ENCODE data around the gene NCOA7. TPM values are rescaled to one million over a fixed set of nuclear protein-coding genes. Genes with fewer than 3 reads are reported as not detected.

The NCOA7 gene
- total and polyA plus RNA-seq, 5 donors: 5.9 to 18.6 (median 16.9) TPM

DNA sequence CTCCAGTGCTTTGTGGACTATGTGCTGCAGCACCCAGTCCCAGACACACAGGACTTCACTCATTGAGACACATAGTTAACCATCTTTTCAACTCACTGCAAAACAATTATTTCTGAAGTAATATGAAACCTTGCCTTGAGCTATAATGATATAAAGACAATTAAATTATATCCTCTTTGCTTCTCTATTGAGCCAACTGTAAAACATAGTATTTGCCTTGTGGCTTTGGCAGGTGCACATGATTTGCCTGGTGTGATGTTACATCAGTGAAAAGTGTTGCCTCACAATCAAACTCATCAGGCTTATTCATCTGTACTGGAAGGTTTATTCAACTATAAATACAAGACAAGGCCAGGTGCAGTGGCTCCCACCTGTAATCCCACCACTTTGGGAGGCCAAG lies 80.6 kb downstream of the NCOA7 start:
- no peak for ATAC-seq

DNA sequence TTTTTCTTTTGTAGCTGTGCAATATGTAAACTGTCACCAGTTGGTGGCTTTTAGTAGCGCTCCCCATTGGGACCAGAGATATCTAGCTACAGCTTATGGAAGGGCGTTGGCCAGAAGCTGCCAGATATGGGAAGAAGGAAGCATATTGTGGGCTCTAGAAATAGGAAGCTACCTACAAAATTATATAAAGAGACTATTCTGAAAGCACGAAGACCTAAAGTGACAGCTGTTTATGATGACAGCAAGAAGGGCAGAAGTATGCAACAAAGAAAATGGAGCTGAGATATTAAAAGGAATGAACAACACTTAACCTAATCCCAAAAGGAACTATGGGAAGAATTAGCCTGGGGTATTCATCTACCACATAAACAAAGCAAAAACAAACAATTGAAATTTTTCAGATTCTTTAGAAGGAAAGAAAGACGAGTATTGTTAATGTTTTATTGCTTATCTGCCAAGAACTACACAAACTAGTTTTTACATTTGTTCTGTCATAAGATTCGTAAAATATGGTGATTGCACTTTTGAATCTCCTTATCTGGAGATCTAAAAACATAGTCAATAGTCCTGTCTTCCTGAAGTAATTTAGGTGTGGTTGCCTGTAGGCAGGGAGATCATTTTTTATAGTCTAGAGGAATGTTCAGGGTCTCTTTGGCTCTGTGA lies 81.6 kb downstream of the NCOA7 start:
- WGBS: 67% methylated on average over 5 of the region's 5 CpGs
- Histone ChIP-seq H3K27ac (ENCODE audit: low read length) (no peak overlapping the region), H3K4me3 (ENCODE audit: low read length) (no peak overlapping the region), H3K27me3 (ENCODE audit: control insufficient read depth, insufficient read depth) (no peaks in the 10 kb centered on the region), H3K4me1 (ENCODE audit: control insufficient read depth, insufficient read depth, low read length) (peaks cover 4% of the 10 kb centered on the region), H3K9me3 (ENCODE audit: control insufficient read depth, low read length) (no peaks in the 10 kb centered on the region)
- DNase-seq (no peak), ATAC-seq (no peak)
- intact Hi-C loops (cut with DNase I): loop anchor here in 1 of 4 donors (10.0 kb wide), 1 partner anchor 102 kb away; no protein-coding TSS in a partner anchor

More for the DNA sequence above, 80.6 kb downstream of the NCOA7 start:
- DNase-seq: no peak
- Histone ChIP-seq H3K27me3 (ENCODE audit: control insufficient read depth, insufficient read depth) (no peaks in the 10 kb centered on the region), H3K4me3 (ENCODE audit: low read length) (no peak overlapping the region), H3K27ac (ENCODE audit: low read length) (no peak overlapping the region), H3K9me3 (ENCODE audit: control insufficient read depth, low read length) (no peaks in the 10 kb centered on the region), H3K4me1 (ENCODE audit: control insufficient read depth, insufficient read depth, low read length) (peaks cover 4% of the 10 kb centered on the region)
- intact Hi-C loops (cut with DNase I): loop anchor here in 1 of 4 donors (10.0 kb wide), 1 partner anchor 103 kb away; no protein-coding TSS in a partner anchor

DNA sequence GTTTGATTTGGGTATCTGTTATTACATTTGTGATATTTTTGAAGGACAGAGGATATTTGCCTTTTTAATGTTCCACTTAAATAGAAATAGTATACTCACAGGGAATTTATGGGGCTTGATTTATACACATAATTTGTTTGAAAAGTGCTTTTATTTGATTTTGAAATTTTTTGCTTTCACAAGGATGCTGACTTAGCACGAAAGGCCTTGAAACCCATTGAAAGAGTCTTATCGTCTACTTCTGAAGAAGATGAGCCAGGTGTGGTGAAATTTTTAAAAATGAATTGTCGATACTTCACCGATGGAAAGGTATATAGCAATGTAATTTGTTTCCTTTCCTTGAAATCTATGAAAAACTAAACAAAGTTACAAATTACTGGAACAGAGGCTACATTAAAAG lies 91.5 kb downstream of the NCOA7 start:
- H3K9me3 ChIP-seq (ENCODE audit: control insufficient read depth, low read length): no peaks in the 10 kb centered on the region
- H3K27ac ChIP-seq (ENCODE audit: low read length): no peak overlapping the region
- ATAC-seq (no peak), DNase-seq (no peak)
- no peaks in the 10 kb centered on the region for H3K4me1 ChIP-seq (ENCODE audit: control insufficient read depth, insufficient read depth, low read length)
- WGBS: 96% methylated on average over 4 of the region's 4 CpGs
- intact Hi-C loops (cut with DNase I): no loop called here
- H3K27me3 ChIP-seq (ENCODE audit: control insufficient read depth, insufficient read depth): no peaks in the 10 kb centered on the region
- no peak overlapping the region for H3K4me3 ChIP-seq (ENCODE audit: low read length)

DNA sequence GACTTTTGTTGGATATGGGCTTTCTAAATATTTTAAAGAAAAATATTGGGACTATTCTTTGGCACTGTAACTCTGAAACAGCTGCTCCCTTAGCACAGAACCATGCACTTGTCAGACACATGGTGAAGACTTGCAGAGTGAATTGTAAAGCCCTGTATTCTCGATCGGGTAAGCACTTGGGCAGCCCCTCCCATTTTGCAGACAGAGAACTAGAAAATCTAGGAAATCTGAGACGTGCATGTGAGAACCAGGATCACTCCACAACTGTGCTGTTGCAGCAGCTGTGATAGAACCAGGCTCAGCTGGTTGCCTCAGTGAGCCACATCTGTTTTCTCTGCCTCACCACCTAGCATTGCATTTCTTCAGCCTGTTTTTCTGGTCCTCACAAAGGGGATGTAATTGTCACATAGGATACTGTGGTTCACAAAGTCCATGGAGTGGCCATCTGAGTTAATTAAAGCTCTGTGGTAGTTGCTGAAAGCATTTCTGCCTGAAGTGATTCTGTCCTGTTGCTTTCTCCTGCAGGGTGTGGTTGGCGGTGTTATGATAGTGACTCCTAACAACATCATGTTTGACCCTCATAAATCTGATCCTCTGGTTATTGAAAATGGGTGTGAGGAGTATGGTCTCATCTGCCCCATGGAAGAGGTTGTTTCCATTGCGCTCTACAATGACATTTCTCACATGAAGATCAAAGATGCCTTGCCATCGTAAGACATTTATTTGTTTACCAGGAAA lies 94.0 kb downstream of the NCOA7 start:
- 74% methylated on average over 6 of the region's 6 CpGs for WGBS
- Histone ChIP-seq H3K4me3 (ENCODE audit: low read length) (no peak overlapping the region), H3K9me3 (ENCODE audit: control insufficient read depth, low read length) (no peaks in the 10 kb centered on the region), H3K27me3 (ENCODE audit: control insufficient read depth, insufficient read depth) (no peaks in the 10 kb centered on the region), H3K4me1 (ENCODE audit: control insufficient read depth, insufficient read depth, low read length) (no peaks in the 10 kb centered on the region), H3K27ac (ENCODE audit: low read length) (no peak overlapping the region)
- DNase-seq (no peak), ATAC-seq (no peak)
- intact Hi-C loops (cut with DNase I): no loop called here

DNA sequence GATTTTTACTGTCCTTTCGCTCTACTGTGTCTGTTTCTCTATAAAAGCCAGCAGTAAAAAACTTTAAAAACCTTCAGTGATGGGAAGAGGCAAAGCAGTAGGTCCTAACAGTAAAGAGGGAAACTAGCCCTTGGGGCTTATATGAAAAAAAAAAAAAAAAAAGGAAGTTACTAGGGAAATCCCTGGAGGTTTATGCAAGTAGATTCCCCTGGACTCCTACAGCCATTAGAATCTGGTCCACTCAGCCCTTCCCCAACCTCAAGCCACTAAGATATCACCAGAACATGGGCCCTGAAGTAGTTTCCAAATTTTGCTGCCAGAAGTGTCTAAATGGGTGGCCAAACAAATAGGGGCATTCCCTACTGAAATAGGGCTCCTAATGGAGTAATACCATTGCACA lies 95.3 kb downstream of the NCOA7 start:
- Histone ChIP-seq H3K4me1 (ENCODE audit: control insufficient read depth, insufficient read depth, low read length) (no peaks in the 10 kb centered on the region), H3K27ac (ENCODE audit: low read length) (no peak overlapping the region), H3K27me3 (ENCODE audit: control insufficient read depth, insufficient read depth) (no peaks in the 10 kb centered on the region), H3K9me3 (ENCODE audit: control insufficient read depth, low read length) (no peaks in the 10 kb centered on the region), H3K4me3 (ENCODE audit: low read length) (no peak overlapping the region)
- ATAC-seq (no peak), DNase-seq (no peak)
- intact Hi-C loops (cut with DNase I): no loop called here
- 97% methylated on average over 1 of the region's 1 CpG for WGBS

DNA sequence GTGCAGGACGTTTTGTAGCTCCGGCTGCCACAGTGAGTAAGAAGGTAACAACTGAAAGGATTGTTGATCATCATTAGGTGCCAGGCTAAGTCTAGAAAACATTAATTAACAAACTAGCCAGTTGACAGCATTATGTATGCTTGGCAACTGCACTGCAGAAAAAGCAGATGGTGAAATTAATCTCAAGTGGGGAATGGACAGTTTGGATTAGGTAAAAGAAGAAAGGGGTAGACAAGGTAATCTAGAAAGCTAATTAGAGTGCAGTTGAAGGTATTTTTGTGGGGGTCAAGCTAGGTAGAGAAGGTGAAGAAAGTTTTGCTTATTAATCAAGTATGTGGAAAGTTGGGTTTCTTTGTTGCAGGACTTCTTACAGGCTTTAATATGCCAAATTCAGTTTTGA lies 96.2 kb downstream of the NCOA7 start:
- DNase-seq: no peak
- no peak overlapping the region for H3K4me3 ChIP-seq (ENCODE audit: low read length)
- H3K27ac ChIP-seq (ENCODE audit: low read length): no peak overlapping the region
- no peaks in the 10 kb centered on the region for H3K9me3 ChIP-seq (ENCODE audit: control insufficient read depth, low read length)
- intact Hi-C loops (cut with DNase I): no loop called here
- no peak for ATAC-seq
- WGBS: 78% methylated on average over 2 of the region's 2 CpGs
- H3K27me3 ChIP-seq (ENCODE audit: control insufficient read depth, insufficient read depth): no peaks in the 10 kb centered on the region
- no peaks in the 10 kb centered on the region for H3K4me1 ChIP-seq (ENCODE audit: control insufficient read depth, insufficient read depth, low read length)

DNA sequence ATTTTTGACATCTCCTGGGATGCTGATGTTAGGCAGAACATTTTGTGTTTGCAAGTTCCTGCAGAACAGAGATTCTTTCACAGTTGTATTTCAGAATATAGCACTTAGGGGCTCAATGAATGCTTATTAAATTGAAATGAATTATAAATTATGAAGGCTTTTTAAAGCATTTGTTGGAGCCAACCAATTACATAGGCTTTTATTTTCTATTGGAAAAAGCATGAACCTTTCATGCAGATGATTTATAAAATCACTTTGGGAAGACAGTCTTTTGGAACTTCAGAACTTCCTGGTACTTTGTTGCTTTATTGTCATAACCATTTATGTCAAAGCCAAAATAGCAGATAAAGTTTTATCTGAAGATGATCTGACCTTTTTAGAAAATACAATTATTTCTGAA lies 96.6 kb downstream of the NCOA7 start:
- Histone ChIP-seq H3K27ac (ENCODE audit: low read length) (no peak overlapping the region), H3K9me3 (ENCODE audit: control insufficient read depth, low read length) (no peaks in the 10 kb centered on the region), H3K4me1 (ENCODE audit: control insufficient read depth, insufficient read depth, low read length) (no peaks in the 10 kb centered on the region), H3K4me3 (ENCODE audit: low read length) (no peak overlapping the region), H3K27me3 (ENCODE audit: control insufficient read depth, insufficient read depth) (no peaks in the 10 kb centered on the region)
- intact Hi-C loops (cut with DNase I): no loop called here
- ATAC-seq (no peak), DNase-seq (no peak)

DNA sequence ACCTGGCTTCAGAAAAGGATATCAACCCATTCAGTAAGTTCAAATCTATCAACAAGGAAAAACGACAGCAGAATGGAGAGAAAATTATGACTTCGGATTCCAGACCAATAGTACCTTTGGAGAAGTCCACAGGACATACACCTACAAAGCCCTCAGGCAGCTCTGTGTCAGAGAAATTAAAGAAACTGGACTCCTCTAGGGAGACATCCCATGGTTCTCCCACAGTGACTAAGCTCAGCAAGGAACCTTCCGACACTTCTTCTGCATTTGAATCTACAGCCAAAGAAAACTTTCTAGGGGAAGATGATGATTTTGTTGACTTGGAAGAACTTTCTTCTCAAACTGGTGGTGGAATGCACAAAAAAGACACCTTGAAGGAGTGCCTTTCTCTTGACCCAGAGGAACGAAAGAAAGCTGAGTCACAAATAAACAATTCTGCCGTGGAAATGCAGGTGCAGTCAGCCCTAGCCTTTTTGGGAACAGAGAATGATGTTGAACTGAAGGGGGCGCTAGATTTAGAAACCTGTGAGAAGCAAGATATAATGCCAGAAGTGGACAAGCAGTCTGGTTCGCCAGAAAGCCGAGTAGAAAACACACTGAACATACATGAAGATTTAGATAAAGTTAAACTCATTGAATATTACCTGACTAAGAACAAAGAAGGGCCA lies 98.4 kb downstream of the NCOA7 start:
- WGBS: 78% methylated on average over 8 of the region's 8 CpGs
- ATAC-seq (no peak), DNase-seq (no peak)
- Histone ChIP-seq H3K27ac (ENCODE audit: low read length) (no peak overlapping the region), H3K4me3 (ENCODE audit: low read length) (no peak overlapping the region), H3K4me1 (ENCODE audit: control insufficient read depth, insufficient read depth, low read length) (no peaks in the 10 kb centered on the region), H3K27me3 (ENCODE audit: control insufficient read depth, insufficient read depth) (no peaks in the 10 kb centered on the region), H3K9me3 (ENCODE audit: control insufficient read depth, low read length) (no peaks in the 10 kb centered on the region)
- intact Hi-C loops (cut with DNase I): no loop called here

DNA sequence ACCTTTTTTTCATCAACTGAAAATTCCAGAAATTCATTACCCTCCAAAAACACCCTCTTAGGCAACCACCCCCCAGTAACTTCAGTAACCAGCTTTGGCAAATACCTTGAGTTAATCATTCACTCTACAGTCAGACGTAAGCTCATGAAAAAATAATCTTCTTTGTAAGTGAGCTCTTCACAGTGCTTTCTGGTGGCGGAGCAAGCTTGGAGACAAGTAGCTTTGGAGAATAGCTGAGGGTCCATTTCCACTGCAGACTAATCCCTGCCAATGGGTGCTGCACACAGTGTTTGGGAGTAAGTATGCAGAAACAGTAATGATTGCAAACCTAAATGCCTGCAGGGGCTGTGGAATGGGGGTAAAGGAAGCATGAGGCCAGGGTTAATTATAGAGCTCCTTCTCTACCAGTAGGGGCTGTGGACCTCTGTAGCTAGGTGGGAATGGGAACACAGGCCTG lies 109.0 kb downstream of the NCOA7 start:
- Histone ChIP-seq H3K27me3 (ENCODE audit: control insufficient read depth, insufficient read depth) (no peaks in the 10 kb centered on the region), H3K4me1 (ENCODE audit: control insufficient read depth, insufficient read depth, low read length) (no peaks in the 10 kb centered on the region), H3K27ac (ENCODE audit: low read length) (no peak overlapping the region), H3K4me3 (ENCODE audit: low read length) (no peak overlapping the region), H3K9me3 (ENCODE audit: control insufficient read depth, low read length) (no peaks in the 10 kb centered on the region)
- DNase-seq (no peak), ATAC-seq (no peak)
- WGBS: 72% methylated on average over 2 of the region's 2 CpGs
- intact Hi-C loops (cut with DNase I): loop anchor here in 1 of 4 donors (10.0 kb wide), 1 partner anchor 55 kb away; the partner anchor contains the start of gene HINT3

DNA sequence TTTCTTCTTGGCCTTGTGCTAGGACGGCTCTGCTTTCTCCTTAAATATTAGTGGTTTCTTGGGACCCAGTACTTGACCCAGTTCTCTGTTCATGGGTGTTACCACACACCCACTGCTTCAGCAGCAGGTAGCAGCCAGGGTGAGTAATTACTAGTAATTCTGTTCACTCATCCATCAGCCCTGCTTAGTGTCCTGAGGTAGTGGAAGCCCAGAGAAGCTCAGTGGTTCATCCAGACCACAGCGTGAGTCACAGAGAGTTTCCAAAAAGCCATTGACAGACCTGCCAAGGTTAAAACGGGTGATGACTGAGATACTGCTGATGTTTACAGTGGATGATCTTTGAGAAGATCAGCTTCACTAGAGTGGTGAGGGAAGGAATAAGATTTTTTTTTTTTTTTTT lies 114.1 kb downstream of the NCOA7 start:
- 96% methylated on average over 3 of the region's 3 CpGs for WGBS
- H3K27me3 ChIP-seq (ENCODE audit: control insufficient read depth, insufficient read depth): no peaks in the 10 kb centered on the region
- intact Hi-C loops (cut with DNase I): loop anchor here in 1 of 4 donors (10.0 kb wide), 1 partner anchor 50 kb away; the partner anchor contains the start of gene HINT3
- no peak for DNase-seq
- ATAC-seq: no peak
- H3K4me1 ChIP-seq (ENCODE audit: control insufficient read depth, insufficient read depth, low read length): no peaks in the 10 kb centered on the region
- H3K27ac ChIP-seq (ENCODE audit: low read length): no peak overlapping the region
- H3K9me3 ChIP-seq (ENCODE audit: control insufficient read depth, low read length): no peaks in the 10 kb centered on the region
- H3K4me3 ChIP-seq (ENCODE audit: low read length): no peak overlapping the region
